NCI-H2227 treated with DMSO at 0.1 percent for 48 hours (cell line): Measurements from ENCODE around the gene CKS1B.

ENCODE experiments used
- DNase-seq: peaks from one replicate; lab custom pipeline; 2025; lab: John Stamatoyannopoulos, UW

CKS1B gene

DNA sequence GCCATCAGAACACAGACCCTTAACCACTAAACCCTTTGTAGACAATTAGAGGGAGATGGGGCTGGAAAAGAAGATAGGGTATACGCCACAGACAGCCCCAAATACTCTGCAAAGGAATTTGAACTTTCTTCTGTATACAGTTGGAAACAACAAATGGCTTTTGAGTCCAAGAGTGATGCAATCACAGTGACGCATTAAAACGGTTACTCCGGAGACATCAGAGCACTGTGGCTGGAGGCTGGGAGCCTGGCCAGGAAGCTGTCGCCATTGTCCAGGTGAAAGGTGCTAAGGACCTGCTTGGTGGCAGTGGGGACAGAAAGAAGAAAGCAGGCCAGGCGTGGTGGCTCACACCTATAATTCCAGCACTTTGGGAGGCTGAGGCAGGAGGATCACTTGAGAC is 12.8 kb downstream of the CKS1B start:
- no peak for DNase-seq

DNA sequence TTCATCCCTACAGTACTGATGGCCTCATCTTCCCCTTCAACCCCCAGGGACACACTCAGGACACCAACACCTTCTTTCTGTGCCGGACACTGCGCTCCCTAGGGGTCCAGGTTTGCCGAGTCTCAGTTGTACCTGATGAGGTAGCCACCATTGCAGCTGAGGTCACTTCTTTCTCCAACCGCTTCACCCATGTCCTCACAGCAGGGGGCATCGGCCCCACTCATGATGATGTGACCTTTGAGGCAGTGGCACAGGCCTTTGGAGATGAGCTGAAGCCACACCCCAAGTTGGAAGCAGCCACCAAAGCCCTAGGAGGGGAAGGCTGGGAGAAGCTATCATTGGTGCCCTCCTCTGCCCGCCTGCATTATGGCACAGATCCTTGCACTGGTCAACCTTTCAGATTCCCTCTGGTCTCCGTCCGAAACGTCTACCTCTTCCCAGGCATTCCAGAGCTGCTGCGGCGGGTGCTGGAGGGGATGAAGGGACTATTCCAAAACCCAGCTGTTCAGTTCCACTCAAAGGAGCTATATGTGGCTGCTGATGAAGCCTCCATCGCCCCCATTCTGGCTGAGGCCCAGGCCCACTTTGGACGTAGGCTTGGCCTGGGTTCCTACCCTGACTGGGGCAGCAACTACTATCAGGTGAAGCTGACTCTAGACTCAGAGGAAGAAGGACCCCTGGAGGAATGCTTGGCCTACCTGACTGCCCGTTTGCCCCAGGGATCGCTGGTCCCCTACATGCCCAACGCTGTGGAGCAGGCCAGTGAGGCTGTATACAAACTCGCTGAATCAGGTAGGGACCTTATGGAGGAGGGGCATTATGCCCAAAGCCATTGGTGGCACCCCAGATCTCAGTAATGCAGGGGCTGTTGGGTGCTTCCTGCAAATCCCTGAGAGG is 13.8 kb downstream of the CKS1B start:
- DNase-seq: no peak

DNA sequence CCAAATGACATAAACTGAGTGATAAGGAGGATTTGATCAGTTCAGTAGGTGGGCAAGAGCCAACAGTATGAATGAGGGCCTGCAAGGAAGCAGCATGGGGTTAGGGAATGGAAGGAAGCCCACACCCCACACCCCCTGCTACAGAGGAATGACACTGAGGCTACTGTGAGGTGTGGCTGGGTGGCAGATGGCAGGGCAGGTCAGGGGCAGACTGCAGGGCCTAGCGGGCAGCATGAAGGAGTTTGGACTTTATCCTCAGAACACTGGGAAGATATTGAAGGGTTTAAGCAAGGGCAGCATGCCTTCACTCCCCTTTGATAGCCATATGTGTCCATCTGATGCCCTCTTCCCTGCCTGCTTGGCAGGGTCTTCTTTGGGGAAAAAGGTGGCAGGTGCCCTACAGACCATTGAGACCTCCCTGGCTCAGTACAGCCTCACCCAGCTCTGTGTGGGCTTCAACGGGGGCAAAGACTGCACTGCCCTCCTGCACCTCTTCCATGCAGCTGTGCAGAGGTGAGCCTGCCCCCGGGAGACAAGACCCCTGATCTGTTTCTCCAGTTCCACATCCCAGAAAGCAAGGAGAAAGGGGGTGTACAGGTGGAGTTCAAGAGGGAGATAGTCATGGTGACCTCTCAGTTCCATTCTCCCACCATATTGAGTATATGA is 14.8 kb downstream of the CKS1B start:
- no peak for DNase-seq

DNA sequence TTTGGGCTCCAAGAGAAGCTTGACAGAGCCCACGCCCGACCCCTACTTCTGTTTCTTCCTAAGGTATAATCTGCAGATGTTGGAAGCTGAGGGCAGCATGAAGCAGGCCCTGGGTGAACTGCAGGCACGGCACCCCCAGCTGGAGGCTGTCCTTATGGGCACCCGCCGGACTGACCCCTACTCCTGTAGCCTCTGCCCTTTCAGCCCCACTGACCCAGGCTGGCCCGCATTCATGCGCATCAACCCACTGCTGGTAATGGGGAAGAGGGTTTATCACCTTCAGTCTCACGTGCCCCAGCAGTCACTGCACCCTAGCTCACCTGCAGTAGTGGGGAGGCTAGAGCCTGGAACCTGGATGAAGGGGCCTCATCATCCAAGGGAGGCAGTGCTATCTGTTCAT is 15.8 kb downstream of the CKS1B start:
- DNase-seq: no peak

DNA sequence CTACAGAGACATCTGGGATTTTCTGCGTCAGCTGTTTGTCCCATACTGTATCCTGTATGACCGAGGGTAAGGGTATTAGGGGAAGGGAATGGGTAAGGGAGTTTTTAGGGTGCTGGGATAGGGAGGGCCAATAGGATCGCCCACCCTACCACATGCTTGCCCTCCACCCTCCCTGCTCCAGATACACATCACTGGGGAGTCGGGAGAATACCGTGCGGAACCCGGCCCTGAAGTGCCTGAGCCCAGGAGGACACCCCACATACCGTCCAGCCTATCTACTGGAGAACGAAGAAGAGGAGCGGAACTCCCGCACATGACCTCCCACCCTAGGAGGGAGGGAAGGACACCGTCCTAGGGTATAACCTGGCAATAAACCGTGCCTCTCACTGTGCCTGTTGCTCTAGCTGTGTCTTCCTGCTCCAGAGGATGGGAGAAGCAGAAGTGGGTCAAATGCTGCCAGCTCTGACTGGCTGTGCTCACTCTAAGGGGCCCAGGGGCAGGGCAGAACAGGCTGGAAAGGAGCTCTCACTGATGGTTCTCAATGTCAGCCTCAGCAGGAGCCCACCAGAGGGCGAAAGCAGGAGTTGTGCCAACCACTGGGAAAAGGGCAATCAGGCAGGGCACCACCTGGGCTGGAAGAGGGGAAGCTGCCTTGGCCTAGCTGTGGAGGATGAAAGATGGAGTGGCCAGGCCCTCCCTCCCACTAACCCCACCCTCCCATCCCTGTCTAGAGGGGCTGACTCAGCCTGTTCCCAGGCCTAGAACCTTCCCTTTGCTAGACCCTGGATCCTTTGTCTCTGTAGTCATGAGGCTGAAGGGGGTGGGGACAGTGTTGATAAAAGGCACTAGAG is 18.5 kb downstream of the CKS1B start:
- DNase-seq: no peak

DNA sequence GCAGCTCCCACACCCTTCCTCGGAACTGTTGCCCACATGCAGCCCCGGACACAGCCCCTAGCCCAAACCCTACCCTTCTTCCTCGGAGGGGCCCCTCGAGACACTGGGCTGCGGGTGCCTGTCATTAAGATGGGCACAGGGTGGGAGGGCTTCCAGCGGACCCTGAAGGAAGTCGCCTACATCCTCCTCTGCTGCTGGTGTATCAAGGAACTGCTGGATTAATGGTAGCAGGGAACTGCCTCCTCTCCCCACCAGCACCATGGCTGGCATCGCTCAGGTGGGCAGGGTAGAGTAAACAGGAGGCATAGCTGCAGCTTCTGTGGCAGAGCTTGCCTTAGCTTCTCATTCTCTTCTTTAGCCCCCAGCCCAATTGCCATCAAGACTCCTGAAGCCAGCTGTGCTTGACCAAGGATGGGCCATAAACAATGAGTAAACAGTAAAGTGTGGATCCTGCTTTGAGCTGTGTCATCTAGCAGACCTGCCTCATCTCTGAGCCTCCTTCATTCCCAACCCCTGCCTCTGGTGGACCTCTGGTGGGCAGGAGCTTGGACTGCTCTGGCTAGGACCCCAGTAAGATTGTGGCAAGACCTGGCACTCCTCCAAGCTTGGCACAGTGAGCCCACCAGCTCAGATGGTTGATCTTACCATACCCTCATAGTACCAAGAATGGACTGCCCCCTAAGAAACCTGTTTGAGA is 19.2 kb downstream of the CKS1B start, which contains the start of gene LENEP:
Gene LENEP (plus strand): TSS at position 15 of the 697 bp plus-strand sequence. CDS start 22 bp downstream, at position 37.
- no peak for DNase-seq

DNA sequence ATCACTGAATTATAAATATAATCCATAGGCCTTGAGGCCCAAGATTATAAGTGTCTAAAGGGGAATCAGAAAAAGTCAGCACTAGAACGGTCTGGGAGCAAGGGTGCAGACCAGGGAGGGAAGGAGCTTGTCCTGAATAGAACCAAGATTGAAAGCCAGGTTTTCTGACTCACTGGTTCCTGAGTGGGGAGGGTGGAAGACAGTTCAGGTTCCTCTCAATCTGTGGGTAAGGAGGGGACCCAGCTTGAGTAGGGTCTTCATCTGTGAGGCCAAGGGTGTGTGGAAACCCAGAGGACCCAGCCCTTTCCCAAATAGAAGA is 19.7 kb downstream of the CKS1B start:
- no peak for DNase-seq

DNA sequence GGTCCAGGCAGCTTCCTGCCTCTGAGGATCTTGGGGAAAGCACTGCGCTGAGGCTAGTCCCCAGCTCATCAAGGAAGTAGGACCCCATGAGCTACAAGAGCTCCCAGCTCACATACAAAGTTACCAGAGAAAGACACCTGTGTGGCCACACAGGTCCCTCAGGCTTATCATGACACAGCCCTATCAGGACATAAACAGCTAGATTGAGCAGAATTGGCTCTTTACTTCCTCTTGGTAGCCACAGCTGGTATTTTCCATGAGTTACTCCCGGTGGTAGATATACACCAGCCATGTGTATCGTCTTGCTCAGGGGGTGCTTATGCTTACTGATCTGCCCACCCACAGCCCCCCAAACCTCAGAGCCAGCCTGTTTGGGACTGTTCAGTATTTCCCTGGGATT is 20.1 kb downstream of the CKS1B start:
- no peak for DNase-seq

DNA sequence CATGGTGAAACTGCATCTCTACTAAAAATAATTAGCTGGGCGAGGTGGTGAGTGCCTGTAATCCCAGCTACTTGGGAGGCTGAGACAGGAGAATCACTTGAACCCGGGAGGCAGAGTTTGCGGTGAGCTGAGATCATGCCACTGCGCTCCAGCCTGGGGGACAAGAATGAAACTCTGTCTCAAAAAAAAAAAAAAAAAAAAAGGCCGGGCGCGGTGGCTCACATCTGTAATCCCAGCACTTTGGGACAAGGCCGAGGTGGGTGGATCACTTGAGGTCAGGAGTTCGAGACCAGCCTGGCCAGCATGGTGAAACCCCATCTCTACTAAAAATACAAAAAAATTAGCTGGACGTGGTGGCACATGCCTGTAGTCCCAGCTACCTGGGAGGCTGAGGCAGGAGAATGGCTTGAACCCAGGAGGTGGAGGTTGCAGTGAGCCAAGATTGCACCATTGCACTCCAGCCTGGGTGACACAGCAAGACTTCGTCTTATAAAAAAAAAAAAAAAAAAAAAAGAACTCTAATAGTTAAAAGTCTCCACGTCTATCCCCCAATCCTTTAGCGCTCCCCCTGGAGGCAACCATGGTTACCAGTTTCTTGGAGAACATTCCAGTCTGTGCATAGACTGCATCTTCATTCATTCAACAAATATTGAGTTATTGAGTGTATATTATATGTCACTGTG is 21.0 kb downstream of the CKS1B start:
- DNase-seq: peak; percentile 17

DNA sequence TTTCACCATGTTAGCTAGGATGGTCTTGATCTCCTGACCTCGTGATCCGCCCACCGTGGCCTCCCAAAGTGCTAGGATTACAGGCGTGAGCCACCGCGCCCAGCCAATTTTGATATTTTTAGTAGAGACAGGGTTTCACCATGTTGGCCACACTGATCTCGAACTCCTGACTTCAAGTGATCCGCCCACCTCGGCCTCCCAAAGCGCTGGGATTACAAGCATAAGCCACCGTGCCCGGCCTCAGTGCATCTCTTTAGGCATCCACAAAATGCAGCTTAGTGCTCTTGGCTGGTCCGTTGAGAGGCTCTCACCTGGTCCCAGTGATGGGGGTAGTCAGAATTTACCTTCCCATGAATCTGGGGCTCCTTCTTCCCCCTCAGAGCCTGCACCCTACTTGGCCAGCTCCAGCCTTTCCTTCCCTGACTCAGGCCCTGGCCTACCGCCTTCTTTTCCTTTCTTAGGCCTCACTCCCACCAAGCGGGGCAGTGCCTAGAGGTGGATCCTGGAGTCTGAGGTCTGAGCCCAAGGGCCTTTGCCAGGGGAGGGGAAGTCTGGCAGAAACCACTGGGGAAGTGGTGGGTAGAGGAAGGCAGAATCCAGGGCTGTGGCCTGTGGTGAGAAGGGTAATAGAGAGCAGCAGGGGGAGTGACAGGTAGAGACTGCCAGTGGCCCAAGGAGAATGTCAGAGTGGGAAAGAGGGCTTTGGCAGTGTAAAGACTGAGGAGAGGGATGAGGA is 22.7 kb downstream of the CKS1B start:
- DNase-seq: no peak

DNA sequence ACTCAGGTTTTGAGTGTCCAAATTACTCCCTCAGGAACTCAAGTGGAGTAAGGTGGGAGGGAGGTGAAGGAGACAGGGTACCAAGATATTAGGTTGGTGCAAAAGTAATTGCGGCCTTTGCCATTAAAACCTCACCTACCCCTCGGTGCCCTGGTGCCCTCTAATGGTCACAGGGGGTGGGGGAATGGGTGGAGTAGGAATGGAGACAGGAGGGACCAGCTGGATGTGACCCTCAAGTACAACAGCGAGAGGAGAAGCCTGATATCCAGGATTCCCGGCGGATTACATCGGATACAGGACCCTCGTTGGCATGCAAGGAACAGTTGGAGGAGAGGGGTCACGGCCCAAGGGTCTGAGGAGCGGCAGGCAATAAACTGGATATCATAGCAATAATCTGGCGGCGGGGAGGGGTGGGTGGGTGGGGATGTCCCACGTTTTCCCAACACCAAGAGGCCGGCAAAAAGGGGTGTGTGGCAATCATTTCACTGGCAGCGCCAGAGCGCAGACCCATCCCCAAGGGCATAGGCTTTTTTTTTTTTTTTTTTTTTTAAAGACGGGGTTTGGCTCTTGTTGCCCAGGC is 23.8 kb downstream of the CKS1B start:
- DNase-seq: no peak

DNA sequence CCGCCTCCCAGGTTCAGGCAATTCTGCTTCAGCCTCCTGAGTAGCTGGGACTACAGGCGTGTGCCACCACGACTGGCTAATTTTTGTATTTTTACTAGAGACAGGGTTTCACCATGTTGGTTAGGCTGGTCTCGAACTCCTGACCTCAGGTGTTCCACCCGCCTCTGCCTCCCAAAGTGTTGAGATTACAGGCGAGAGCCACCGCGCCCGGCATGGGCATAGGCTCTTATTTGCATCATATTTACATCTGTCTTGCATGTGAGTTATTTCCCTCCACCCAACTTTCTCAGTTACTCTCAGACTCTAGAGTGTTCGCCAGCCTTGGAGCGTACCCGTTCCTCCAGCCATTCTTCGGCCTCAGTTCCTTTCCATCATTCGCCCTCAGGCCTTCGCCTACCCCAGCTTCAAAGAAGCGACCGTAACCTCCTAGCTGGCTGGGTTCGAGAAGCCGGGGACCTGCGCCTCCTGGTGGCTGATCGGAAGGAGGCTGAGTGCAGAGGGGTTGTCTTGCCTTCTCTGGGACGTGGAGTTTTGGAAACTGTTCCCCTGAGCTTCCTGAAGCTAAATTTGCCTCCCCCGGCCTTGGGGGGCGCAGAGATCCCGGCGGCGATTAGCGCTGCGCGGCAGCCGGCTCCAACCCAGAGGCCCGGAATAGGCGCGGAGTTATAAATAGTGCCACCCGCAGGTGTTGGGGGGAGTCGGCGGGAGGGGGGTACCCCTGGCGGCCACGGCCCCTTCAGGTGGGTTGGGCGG is 24.5 kb downstream of the CKS1B start:
- peak; percentile 48 for DNase-seq

DNA sequence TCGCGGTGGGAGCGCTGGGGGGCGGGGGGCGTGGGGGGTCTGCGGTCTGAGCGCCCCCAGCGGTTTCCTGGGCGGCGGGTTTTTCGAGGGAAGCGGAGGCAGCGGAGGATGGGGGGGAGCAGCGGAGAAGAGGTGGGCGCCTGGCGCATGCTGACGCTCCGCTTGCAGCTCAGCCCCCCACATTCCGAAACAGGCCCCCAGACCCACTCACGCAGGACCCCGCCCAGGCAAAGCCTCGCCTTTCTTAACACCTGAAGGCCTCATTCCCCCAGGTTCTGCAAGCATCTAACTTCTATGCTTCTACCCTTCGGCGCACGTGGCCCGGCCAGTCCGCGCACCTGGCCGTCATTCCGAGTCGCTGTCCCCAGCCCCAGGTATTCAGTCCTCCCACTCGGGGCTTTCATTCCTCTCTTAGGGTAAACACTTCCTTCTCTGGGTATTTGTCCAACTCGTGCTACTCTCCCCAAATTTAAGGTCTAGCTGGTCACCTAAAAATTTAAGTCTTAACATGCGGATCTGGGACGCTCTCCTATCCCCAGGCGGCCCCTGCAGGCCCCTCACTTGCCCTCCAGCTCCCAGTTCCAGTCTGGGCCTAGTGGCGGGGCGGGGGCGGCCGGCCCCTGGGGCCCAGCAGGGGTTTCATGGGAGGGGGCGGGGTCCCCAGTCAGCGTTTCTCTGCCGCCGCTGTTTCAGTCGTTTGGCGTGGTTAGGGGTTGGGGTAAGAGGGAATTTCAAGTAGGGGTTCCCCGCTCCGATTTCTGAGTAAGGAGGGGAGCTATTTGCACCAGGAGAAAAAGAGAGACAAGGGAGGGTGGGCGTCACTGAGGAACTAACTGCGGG is 25.3 kb downstream of the CKS1B start:
- peak; percentile 71 for DNase-seq

DNA sequence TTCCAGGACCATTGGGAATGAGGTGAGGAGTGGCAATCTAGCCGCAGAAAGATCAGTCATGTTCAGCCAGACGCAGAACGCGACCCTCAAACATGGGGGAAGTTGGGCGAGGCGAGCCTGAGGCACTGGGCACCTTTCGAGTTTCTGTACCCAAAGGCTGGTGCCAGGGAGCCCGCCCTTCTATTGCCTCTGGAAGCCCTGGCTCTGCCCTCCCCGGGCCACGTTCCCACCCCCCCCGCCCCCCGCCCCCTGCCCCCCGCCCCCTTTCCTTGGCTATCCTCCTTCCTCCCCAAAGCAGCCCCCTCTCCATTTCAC is 25.9 kb downstream of the CKS1B start:
- DNase-seq: no peak

DNA sequence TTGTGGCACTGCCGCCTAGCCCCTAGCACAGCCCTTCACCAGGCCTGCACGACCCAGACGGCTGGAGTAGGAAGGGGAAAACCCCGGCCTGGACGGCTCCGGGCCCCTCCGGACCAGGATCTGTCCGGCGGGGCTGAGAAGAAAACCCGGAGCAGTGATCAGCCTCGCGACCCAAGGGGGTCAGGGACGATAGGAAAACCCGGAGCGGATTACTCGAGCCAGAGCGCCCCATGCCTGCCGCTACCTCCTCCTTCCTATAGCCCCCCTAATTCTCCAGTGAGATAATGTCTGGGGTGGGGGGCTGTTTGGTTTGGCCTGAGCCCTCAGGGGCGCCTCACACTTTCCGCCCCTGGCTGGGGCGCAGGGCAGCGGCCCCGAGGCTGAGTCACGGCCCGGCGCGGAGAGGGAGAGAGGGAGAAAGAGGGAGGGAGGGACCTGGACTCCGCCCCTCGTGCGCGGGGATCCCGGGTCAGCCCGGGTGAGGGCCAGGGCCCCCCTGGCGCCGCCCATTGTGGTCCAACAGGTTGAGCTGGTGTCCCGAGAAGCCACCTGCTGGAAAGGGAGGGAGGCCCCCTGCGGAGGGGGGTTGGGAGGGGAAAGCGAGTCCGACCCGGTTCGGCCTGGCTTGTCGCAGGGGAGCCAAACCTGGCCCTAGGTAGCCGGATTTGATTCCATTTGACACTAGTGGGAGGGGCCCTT is 26.4 kb downstream of the CKS1B start:
- DNase-seq: peak; percentile 83

DNA sequence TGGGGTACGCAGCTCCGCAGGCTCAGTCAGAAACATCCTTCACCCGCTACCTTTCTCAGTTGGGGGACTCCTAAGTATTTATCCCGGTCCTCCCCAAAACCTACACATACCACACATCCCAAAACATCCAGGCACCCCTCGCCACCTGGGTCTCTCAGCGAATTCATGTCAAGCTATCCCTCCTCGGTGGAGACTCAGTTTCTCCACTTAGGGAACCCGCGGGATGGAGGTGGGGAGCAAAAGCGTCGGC is 26.9 kb downstream of the CKS1B start:
- DNase-seq: peak; percentile 66

DNA sequence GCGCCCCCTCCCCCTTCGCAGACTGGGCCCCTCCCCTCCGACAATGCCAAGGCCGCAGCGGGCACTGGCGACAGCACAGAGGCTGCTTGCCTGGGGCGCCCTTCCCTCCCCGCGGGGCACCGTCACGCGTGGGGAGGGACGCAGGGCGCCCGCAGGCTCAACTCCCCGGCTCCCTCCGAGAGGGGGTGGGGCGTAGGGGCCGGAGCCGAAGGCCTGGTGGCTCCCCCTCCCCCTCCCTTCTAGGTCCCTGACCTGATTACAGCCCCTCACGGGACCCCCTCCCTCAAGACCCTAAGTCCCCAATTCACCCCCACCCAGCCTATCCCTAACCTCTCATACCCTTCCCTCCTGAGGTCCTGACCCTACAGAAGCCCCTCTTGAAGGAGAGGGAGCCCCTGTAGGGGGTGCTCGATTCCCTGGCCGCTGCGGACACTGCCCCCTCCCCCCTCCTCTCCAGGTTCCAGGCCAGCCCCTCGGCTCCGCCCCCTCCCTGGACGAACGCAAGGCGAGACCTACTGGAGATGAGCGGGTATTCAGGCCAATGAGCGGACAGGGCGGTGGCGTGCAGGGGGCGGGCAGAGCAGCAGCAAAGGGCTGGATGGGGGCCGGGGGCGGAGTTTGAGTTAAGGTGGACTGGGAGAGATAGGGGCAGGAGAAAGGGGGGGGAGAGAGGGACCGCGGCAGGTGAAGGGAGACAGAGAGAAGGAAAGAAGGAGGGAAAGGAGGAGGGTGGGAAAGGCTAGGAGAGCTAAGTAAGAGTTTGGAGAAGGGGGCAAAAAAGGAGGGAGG is 27.4 kb downstream of the CKS1B start:
- DNase-seq: peak; percentile 99
